SU-DHL-6 (cell line): ENCODE data around the gene CCDC88C.

Source experiments
- H2AFZ ChIP-seq: fragments of 200-600 bp; sonication (generic); 2 replicates; pipeline ENCODE4 v1.6.1; 2014; ENCODE audit warnings: low read depth, mild to moderate bottlenecking, moderate library complexity, mixed read lengths, antibody characterized with exemption, low read length; ENCODE audit not compliant: severe bottlenecking
- H3F3A ChIP-seq: fragments of 200-600 bp; shearing (Covaris generic); 2 replicates; pipeline ENCODE4 v1.6.0; 2016; ENCODE audit warnings: antibody characterized with exemption, mild to moderate bottlenecking; ENCODE audit not compliant: insufficient read depth
- H3K27ac ChIP-seq: fragments of 200-600 bp; sonication (generic); 2 replicates; pipeline ENCODE4 v1.5.1; 2016; ENCODE audit warnings: low read depth, mild to moderate bottlenecking, low read length, moderate library complexity, mixed read lengths
- H3K27me3 ChIP-seq: fragments of 200-600 bp; sonication (generic), shearing (Covaris generic); 2 replicates; pipeline ENCODE4 v1.6.0; 2014; ENCODE audit warnings: mild to moderate bottlenecking, low read length
- H3K36me3 ChIP-seq: fragments of 200-600 bp; sonication (generic); 2 replicates; pipeline ENCODE4 v1.6.1; 2014; ENCODE audit warnings: mild to moderate bottlenecking, low read length, mixed read lengths
- H3K4me2 ChIP-seq: fragments of 300-600, 200-600 bp; shearing (Covaris generic), sonication (generic); 2 replicates; pipeline ENCODE4 v1.6.0; 2014; ENCODE audit warnings: low read length, low read depth, mild to moderate bottlenecking; ENCODE audit not compliant: poor library complexity, severe bottlenecking
- H3K4me3 ChIP-seq: fragments of 200-600 bp; sonication (generic); 2 replicates; pipeline ENCODE4 v1.5.1; 2014; ENCODE audit warnings: antibody characterized with exemption, low read length, mild to moderate bottlenecking, mixed read lengths; ENCODE audit not compliant: insufficient read depth, poor library complexity, severe bottlenecking
- H3K79me2 ChIP-seq: fragments of 200-600 bp; sonication (generic); 2 replicates; pipeline ENCODE4 v1.6.1; 2014; ENCODE audit warnings: mild to moderate bottlenecking, low read length, moderate library complexity; ENCODE audit not compliant: insufficient read depth
- H3K9ac ChIP-seq: fragments of 200-600 bp; sonication (generic); 2 replicates; pipeline ENCODE4 v1.7.0; 2014; ENCODE audit warnings: mild to moderate bottlenecking, low read length
- H3K9me2 ChIP-seq: fragments of 200-600 bp; sonication (generic); replicated peaks from 2 replicates; pipeline ENCODE4 v1.6.1; 2014; ENCODE audit warnings: low read length; ENCODE audit not compliant: insufficient read depth
- H3K9me3 ChIP-seq: fragments of 200-600 bp; sonication (generic); 2 replicates; pipeline ENCODE4 v1.6.1; 2014; ENCODE audit warnings: low read length, mixed read lengths; ENCODE audit not compliant: insufficient read depth
- H4K20me1 ChIP-seq: fragments of 200-600 bp; sonication (generic); 2 replicates; pipeline ENCODE4 v1.6.1; 2014; ENCODE audit warnings: low read depth, mild to moderate bottlenecking, antibody characterized with exemption, low read length, moderate library complexity, mixed read lengths
- CTCF ChIP-seq: fragments of 200-600 bp; sonication (generic); IDR thresholded peaks from one replicate; pipeline ENCODE4 v1.5.1; 2017; ENCODE audit warnings: antibody characterized with exemption, mild to moderate bottlenecking, low read length, moderate library complexity; ENCODE audit not compliant: insufficient read depth, poor library complexity, severe bottlenecking
- EZH2phosphoT487 ChIP-seq: fragments of 200-600 bp; sonication (generic), shearing (Covaris generic); conservative IDR thresholded peaks from 2 replicates; pipeline ENCODE4 v1.6.1; 2018; ENCODE audit warnings: mild to moderate bottlenecking, antibody characterized with exemption, low read length, moderate library complexity, mixed read lengths

The CCDC88C gene

GRCh38 chr14:91330096-91330696 lies 87.4 kb downstream of the CCDC88C start:
- H3K79me2 ChIP-seq: peaks cover 7% of the 10 kb centered on the region; the same call in 1 of the 2 replicates
- no peaks in the 10 kb centered on the region for H3K9me3 ChIP-seq
- no peak overlapping the region for H3K9ac ChIP-seq
- H3K36me3 ChIP-seq: peaks cover 5% of the 10 kb centered on the region; the same call in 1 of the 2 replicates
- no peak overlapping the region for H3K4me3 ChIP-seq
- H3K27ac ChIP-seq: no peak overlapping the region
- no peaks in the 10 kb centered on the region for H3K9me2 ChIP-seq
- no peaks in the 10 kb centered on the region for H4K20me1 ChIP-seq
- no peak for TF ChIP-seq EZH2phosphoT487
- TF ChIP-seq CTCF: no peak
- no peak overlapping the region for H2AFZ ChIP-seq
- H3K27me3 ChIP-seq: no peaks in the 10 kb centered on the region
- H3K4me2 ChIP-seq: no peak overlapping the region
- peaks cover 20% of the 10 kb centered on the region for H3F3A ChIP-seq

GRCh38 chr14:91329486-91330014 lies 88.1 kb downstream of the CCDC88C start:
- no peaks in the 10 kb centered on the region for H3K9me2 ChIP-seq
- no peak overlapping the region for H2AFZ ChIP-seq
- peaks cover 7% of the 10 kb centered on the region; the same call in 1 of the 2 replicates for H3K79me2 ChIP-seq
- peaks cover 5% of the 10 kb centered on the region; the same call in 1 of the 2 replicates for H3K36me3 ChIP-seq
- H3K9me3 ChIP-seq: no peaks in the 10 kb centered on the region
- H3K4me3 ChIP-seq: no peak overlapping the region
- no peak overlapping the region for H3K9ac ChIP-seq
- no peak for TF ChIP-seq CTCF
- no peak for TF ChIP-seq EZH2phosphoT487
- no peaks in the 10 kb centered on the region for H3K27me3 ChIP-seq
- H3K4me2 ChIP-seq: no peak overlapping the region
- H3K27ac ChIP-seq: no peak overlapping the region
- no peaks in the 10 kb centered on the region for H4K20me1 ChIP-seq
- H3F3A ChIP-seq: peaks cover 26% of the 10 kb centered on the region

GRCh38 chr14:91328313-91329050 lies 89.1 kb downstream of the CCDC88C start:
- H3K27ac ChIP-seq: no peak overlapping the region
- H3K27me3 ChIP-seq: no peaks in the 10 kb centered on the region
- H3K4me3 ChIP-seq: no peak overlapping the region
- no peaks in the 10 kb centered on the region for H3K9me2 ChIP-seq
- TF ChIP-seq EZH2phosphoT487: no peak
- TF ChIP-seq CTCF: no peak
- H3K9ac ChIP-seq: no peak overlapping the region
- H3K4me2 ChIP-seq: no peak overlapping the region
- no peak overlapping the region for H2AFZ ChIP-seq
- H3K79me2 ChIP-seq: 0 out of 2 replicates have a peak, but pooled peaks cover under 1% of the 10 kb centered on the region
- no peaks in the 10 kb centered on the region for H3K36me3 ChIP-seq
- peaks cover 35% of the 10 kb centered on the region for H3F3A ChIP-seq
- H3K9me3 ChIP-seq: no peaks in the 10 kb centered on the region
- H4K20me1 ChIP-seq: no peaks in the 10 kb centered on the region
